Stimulated activated CD8-positive, alpha-beta memory T cell treated with anti-CD3 and anti-CD28 coated beads, Interleukin-4, amount 100 ng/mL, for 1 hour (primary cell): ENCODE data around the gene TSPAN15.

Experiments used
- DNase-seq, 2 donors: peaks; one replicate each; pipeline ENCODE4 v3.0.0-alpha.2; 2020; ENCODE audit warnings: low read depth in 2 of 2, low spot score in 1 of 2

TSPAN15 gene

DNA sequence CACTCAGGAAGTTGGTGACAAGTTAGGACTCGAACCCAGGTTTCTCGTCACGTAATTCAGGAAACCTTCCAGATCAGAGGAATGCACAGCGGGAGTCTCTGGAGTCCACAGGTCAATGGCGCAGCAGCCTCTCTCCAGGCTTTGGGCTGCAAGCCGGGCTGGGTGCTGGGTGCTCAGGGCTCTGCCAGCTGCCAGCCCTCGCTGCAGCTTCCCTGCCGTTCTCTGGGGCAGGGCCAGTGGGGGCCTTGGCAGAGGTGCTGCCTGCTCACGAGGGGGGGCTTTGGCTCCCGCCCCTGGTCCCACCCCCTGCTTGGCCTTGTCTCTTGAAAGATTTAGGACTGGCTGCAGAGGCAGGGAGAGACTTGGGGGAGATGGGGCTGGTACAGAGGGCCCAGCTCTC lies 34.6 kb upstream of the TSPAN15 start, which contains the start of gene TACR2:
TACR2 (minus strand) TSS at position 224 of the 400 bp plus-strand sequence. CDS start 595 bp downstream, outside the sequence.
- no peak for DNase-seq

GRCh38 chr10:69417542-69417941 lies 33.7 kb upstream of the TSPAN15 start:
- no peak for DNase-seq

DNA sequence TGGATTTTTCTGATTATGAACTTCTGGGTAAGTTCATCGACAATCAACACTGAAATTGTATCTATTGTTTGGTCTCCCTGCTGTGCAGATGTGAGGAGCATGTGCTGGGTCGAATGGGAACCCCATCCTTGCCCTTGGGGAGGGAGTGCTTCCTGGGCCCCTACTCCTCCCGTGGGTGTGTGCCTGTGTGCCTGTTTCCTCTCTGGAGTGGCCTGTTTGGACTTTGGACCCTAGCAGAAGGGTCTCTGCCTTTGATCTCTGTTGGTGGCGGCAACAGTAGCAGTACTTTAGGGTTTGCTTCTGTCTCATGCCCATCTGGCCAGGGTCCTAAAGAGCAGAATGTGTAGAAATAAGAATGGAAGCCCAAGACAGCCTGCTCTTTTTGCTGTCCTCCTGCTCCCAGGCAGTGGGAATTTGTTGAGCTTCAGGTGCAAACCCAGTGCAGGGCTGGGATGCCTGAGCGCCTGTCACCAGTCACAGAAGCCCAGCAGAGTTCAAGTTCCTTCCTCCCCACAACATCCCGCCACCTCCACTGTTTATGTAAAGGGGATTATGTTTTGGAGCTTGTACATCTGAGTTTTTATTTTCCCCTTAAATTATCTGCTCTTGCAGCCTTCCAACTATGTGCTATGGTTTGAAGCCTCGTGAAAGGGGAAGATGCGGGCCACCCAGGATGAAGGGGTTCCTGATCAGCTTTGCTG lies 33.1 kb upstream of the TSPAN15 start:
- DNase-seq, result no peak

- DNase-seq, result no peak
Observed at GRCh38 chr10:69419096-69419743, 32.0 kb upstream of the TSPAN15 start.

GRCh38 chr10:69419744-69420126 lies 31.5 kb upstream of the TSPAN15 start:
- DNase-seq, result no peak

GRCh38 chr10:69421611-69422308 lies 29.5 kb upstream of the TSPAN15 start:
- no peak for DNase-seq

DNA sequence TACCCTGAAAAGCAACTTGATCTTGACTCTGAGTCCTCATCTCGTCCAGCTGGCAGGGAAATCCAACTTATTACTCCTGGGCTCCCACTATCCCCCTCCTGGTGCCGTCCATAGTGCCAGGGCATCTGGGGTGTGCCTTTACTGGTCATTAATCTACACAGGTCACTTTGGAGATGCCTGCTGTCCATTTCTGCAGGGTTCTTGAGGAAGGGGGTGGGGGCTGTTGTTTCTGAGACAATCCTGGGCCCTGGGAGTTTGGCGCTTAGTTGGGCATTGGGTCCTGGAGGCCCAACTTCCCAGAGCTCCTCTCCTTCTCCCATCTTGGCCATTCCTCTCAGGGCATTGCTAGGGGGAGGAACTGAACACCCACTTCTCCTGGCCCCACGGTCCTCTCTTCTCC lies 28.6 kb upstream of the TSPAN15 start:
- DNase-seq, result no peak

- no peak for DNase-seq
Observed at GRCh38 chr10:69425041-69425440, 26.2 kb upstream of the TSPAN15 start.

DNA sequence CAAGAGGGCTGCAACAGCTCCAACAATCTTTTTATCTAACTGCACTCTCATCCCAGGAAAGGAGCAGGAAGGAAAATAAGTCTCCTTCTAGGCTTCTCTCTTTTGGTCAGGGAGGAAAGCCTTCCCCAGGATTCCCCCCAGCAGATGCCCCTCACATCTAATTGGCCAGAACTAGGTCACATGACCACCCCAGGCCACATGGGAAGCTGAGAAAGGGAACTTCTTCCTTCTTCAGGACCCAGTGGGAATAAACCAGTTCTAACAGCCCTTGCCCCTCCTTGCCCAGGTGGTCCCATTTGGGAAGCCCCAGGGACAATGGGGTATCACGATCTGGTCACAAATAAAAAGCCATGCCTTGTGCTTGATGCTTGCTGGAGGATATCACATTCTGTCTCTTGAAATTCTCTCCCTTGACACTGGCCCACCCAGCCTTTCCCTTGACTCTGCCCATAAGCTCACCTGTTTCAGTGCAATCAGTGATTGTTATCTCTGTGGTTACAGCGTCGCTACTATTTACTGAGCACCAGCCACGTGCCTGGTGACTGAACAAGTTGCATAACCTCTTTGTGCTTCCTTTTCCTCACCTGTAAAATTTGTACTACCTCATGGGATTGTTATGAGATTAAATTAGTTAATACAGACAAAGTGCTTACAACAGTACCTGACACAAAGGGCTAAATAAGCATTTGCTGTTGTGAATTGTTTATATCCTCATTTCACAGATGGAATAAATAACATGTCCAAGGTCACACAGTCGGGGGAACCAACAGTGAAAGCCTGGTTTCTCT lies 25.6 kb upstream of the TSPAN15 start:
- peak in 1 of 2 donors; percentile 12 for DNase-seq

DNA sequence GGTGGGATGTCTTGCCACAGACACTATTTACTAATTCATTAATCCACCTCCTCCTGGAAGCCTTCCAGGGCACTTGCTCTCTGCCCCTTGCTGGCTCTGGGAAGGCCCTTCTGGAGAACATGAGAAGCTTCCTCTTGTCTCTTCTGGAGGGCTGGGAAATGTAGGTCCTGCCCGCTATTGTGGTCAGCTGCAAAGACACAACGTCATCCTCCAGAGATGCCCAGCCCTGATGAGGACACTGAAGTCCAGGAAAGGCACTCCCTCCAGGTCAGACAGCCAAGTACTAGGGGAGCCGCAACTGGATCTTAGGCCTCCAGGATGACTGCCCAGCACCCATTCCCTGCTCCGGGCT lies 24.9 kb upstream of the TSPAN15 start:
- no peak for DNase-seq

DNA sequence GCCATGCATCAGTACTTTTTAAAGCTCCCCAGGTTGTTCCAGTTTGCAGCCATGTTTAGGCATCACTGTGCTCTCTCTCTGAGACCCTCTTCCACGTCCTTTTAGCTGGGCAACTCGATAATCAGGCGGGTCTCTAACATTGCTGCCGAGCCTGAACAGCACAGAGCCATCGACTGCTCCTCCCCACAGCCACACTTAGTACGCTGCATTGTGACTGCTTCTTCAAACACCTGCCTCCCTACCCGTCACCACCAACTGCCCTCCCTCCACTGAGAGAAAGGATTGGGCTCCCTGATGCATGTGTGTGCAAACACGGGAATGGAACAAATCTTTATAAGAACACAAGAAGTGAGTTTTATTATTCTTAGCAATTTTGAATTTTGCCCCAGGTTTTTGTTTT lies 23.1 kb upstream of the TSPAN15 start:
- DNase-seq, result no peak

DNA sequence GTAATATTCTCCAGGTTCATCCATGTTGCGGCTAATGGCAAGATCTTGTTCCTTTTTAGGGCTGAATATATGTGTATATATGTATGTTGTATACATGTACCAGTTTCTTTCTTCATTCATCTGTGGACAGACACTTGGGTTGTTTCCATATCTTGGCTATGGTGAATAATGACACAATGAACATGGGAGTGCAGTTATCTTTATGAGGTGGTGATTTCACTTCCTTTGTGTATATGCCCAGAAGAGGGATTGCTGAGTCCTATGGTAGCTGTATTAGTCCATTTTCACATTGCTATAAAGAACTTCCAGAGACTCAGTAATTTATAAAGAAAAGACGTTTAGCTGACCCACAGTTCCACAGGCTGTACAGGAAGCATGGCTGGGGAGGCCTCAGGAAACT lies 17.1 kb upstream of the TSPAN15 start:
- no peak for DNase-seq

DNA sequence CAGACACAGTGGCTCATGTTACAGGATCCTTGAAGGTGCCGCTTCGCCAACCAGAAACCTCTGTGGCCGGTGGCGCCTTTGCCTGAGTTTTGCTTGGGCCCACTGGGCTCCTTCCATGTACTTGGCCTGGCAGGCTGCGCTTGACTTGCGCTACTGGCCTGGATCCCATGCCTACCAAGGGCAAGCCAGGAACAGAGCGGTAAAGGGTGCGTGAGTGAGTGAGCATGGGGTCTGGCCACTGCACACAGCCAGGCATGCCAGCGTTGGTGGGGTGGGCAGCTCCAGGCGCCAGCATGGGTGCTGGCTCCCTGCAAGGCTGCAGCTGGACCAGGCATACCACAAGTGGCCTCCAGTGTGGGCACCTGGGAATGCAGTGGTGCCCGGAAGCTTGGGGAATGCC lies 16.3 kb upstream of the TSPAN15 start:
- no peak for DNase-seq

- DNase-seq, result no peak
Observed at GRCh38 chr10:69435966-69436520, 15.2 kb upstream of the TSPAN15 start.

- DNase-seq, result no peak
Observed at GRCh38 chr10:69437321-69438259, 13.7 kb upstream of the TSPAN15 start.

GRCh38 chr10:69438536-69439349 lies 12.5 kb upstream of the TSPAN15 start:
- DNase-seq, result no peak

GRCh38 chr10:69439350-69439739 lies 11.9 kb upstream of the TSPAN15 start:
- DNase-seq, result no peak

DNA sequence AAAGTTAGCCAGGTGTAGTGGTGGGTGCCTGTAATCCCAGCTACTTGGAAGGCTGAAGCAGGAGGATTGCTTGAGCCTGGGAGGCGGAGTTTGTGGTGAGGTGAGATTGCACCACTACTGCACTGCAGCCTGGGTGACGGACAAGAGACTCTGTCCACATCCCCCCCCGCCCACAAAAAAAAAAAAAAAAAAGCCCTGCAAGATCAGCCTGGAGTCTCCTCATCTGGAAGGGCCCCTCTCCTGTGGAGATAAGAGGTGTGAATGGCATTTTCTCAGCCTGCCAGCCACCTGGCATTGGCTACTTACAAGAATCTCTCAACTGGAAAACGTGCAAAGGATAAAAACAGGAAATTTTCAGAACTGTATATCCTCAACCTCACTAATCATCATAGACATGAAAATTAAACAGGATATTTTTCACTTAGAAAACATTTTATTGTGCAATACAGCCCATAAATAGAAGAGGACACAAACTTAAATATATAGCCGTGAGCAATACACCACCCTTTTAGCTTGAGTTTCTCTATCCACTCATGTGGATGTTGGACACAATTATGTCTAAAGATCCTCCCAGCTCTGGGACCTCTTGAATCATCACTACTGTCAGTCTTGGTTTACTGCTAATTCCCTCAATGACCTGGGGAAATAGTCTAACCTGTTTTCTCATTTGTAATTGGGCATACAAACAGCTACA lies 11.3 kb upstream of the TSPAN15 start:
- no peak for DNase-seq

DNA sequence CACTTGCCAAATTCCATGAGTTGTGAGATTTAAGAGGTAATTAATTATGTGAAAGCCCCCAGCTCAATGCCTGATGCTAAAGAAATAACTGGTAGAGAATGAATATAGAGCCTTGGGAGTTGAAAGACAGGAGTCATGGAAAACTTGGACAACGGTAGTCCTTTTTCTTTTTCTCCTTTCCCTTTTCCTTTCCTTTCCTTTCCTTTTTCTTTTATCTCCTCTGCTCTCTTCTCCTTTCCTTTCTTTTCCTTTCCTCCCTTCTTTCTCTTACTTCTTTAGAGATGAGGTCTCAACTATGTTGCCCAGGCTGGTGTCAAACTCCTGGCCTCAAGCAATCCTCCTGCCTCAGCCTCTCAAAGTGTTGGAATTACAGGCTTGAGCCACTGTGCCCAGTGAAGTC lies 7.9 kb upstream of the TSPAN15 start:
- no peak for DNase-seq
